AG04450 (cell line): Measurements from ENCODE around the gene TMSB10. TPM values are rescaled to one million over a fixed set of nuclear protein-coding genes. Genes with fewer than 3 reads are reported as not detected.

ENCODE experiments used
- CTCF ChIA-PET: fragments of 300-600, 350-600 bp; formaldehyde crosslinking; extraction: SDS; loops from one replicate; lab custom pipeline; 2022; ENCODE audit warnings: antibody characterized with exemption, inconsistent platforms; lab: Charles Lee
- POLR2A ChIA-PET: fragments of 350-600 bp; formaldehyde crosslinking; extraction: SDS; loops from one replicate; lab custom pipeline; 2021; ENCODE audit warnings: antibody characterized with exemption, inconsistent platforms; lab: Yijun Ruan, JAX
- DNase-seq: peaks from one replicate; pipeline ENCODE4 v3.0.0-alpha.2; 2011; ENCODE audit warnings: low read depth, low spot score
- H3K27ac ChIP-seq: one replicate; pipeline ENCODE4 v1.5.1; 2012; ENCODE audit warnings: low read depth, low read length, control low read depth
- H3K27me3 ChIP-seq: one replicate; pipeline ENCODE4 v1.6.0; 2012; ENCODE audit warnings: low read length; ENCODE audit not compliant: control insufficient read depth, insufficient read depth
- H3K4me3 ChIP-seq: 2 replicates; pipeline ENCODE4 v1.5.1; 2011; ENCODE audit warnings: mild to moderate bottlenecking, low read depth, low read length, control low read depth
- H3K9me3 ChIP-seq: 2 replicates; pipeline ENCODE4 v1.5.1; 2012; ENCODE audit warnings: low read length; ENCODE audit not compliant: control insufficient read depth, insufficient read depth
- CTCF ChIP-seq: IDR thresholded peaks from 2 replicates; pipeline ENCODE4 v1.5.1; 2011; ENCODE audit warnings: low read depth, low read length, control low read depth, inconsistent platforms
- polyA plus RNA-seq: library from polyadenylated mRNA; depleted of rRNA; stranded (reverse); fragments of >200 nt; gene quantifications from 2 replicates; pipeline ENCODE4 v1.2.3, GENCODE V29; 2011

TMSB10 gene
- polyA plus RNA-seq, 1 experiment, result 5,651 TPM

DNA sequence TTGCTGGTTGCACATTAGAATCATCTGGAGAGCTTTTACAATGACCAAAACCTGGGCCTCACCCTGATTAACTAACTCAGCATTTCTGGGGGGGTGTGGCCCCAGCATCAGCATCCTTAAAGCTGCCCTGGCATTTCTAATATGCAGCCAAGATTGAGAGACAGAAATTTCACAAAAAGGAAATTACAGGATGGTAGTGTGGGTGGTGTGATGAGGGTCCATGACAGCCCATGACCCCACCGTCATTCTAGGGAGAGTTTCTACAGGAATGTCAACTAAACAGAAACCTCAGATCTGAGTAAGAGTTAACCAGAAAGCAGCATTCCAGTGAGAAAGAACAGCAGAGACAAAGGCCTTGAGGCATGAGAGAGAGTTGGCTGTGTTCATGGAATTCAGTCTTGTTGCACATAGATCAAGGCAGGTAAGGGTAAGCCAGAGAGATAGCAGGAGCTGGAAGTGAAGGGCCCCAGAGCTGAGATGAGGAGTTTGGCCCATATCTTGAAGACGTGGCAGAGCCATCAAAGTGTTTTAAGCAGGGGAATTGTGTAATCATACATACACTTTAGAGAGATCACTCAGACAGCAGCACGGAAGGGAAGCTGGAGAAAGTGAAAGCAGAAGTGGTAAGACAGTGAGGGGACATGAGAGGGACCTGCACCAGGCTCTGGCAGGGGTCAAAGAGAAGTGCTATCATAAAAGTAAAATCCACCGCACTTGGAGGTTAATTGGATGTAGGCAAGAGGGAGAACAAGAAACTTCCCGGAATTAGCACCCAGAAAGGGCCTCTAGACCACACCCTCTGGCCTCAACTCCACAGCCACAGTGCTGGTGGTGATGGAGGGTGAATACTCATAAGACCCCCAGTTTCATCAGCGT, 16.8 kb upstream of the TMSB10 start:
- ChIA-PET POLR2A (interaction anchor here (0.6 to 1.6 kb wide), 5 partner anchors 16 to 212 kb away, joined by 3 to 16 read pairs (median 7); partner anchors contain the start of gene TMSB10), CTCF (interaction anchor here (0.6 to 1.0 kb wide), 2 partner anchors 38 to 362 kb away, joined by 3 to 5 read pairs; no protein-coding TSS in a partner anchor)
- Histone ChIP-seq H3K27me3 (no peaks in the 10 kb centered on the region), H3K9me3 (no peaks in the 10 kb centered on the region), H3K4me3 (peak overlapping the region; percentile 34), H3K27ac (peak overlapping the region; percentile 97)
- TF ChIP-seq CTCF, result no peak
- no peak for DNase-seq

DNA sequence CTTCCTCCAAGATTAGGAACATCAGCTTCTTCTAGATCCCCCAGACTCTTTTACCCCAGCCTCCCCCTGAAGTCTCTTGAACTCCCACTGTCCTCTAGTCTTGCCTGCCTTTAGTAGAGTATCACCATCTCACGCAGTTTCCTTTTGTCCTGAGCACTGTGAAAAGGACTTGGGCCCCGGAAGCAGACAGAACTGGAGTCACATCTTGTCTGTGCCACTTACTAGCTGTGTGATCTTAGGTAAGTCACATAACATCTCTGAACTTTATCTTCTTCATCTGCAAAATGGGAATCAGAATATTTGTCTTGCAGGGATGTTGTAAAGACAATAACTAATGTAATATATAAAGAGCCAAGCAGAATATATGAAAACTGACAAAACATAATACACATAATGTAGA, 16.1 kb upstream of the TMSB10 start:
- CTCF ChIA-PET, result interaction anchor here (1.0 kb wide), 1 partner anchor 37 kb away, joined by 3 read pairs; no protein-coding TSS in a partner anchor
- H3K4me3 ChIP-seq, result peak overlapping the region; percentile 34; the same call in 1 of the 2 replicates
- H3K27me3 ChIP-seq, result no peaks in the 10 kb centered on the region
- no peak for DNase-seq
- H3K27ac ChIP-seq, result peak overlapping the region; percentile 97
- no peaks in the 10 kb centered on the region for H3K9me3 ChIP-seq
- TF ChIP-seq CTCF, result no peak
- POLR2A ChIA-PET, result interaction anchor here (0.6 to 1.6 kb wide), 5 partner anchors 15 to 213 kb away, joined by 3 to 16 read pairs (median 7); partner anchors contain the start of gene TMSB10

GRCh38 chr2:84891355-84892010, 14.0 kb upstream of the TMSB10 start:
- no peak for DNase-seq
- ChIA-PET POLR2A (no interaction called here), CTCF (interaction anchor here (1.4 kb wide), 1 partner anchor 9 kb away, joined by 5 read pairs; no protein-coding TSS in a partner anchor)
- Histone ChIP-seq H3K27ac (no peak overlapping the region), H3K9me3 (no peaks in the 10 kb centered on the region), H3K4me3 (no peak overlapping the region), H3K27me3 (no peaks in the 10 kb centered on the region)
- no peak for TF ChIP-seq CTCF

- Histone ChIP-seq H3K9me3 (no peaks in the 10 kb centered on the region), H3K4me3 (no peak overlapping the region), H3K27ac (no peak overlapping the region), H3K27me3 (no peaks in the 10 kb centered on the region)
- CTCF ChIA-PET, result interaction anchor here (1.1 to 1.8 kb wide), 2 partner anchors 12 to 32 kb away, joined by 5 to 9 read pairs; no protein-coding TSS in a partner anchor
- POLR2A ChIA-PET, result no interaction called here
- DNase-seq, result no peak
- TF ChIP-seq CTCF, result no peak
These were observed 11.3 kb upstream of the TMSB10 start for GRCh38 chr2:84894131-84894586.
